Measurements from ENCODE around the gene DVL2.

DNA sequence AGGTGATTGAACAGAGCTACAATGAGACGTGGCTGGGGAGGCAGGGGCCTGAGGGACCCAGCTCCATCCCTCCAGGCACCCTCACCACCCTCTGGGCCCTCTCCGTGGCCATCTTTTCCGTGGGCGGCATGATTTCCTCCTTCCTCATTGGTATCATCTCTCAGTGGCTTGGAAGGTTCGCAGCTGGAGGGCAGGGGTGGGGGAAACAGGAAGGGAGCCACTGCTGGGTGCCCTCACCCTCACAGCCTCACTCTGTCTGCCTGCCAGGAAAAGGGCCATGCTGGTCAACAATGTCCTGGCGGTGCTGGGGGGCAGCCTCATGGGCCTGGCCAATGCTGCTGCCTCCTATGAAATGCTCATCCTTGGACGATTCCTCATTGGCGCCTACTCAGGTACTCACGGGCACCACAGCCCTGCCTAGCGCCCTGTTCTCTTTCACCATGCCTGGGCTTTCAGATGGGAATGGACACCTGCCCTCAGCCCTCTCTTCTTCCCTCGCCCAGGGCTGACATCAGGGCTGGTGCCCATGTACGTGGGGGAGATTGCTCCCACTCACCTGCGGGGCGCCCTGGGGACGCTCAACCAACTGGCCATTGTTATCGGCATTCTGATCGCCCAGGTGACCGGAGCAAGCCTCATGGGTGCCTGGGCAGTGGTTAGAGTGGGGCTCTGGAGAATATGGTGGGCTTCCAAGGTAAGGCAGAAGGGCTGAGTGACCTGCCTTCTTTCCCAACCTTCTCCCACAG lies 49.3 kb upstream of the DVL2 start:
- TF ChIP-seq, protein P1, sequence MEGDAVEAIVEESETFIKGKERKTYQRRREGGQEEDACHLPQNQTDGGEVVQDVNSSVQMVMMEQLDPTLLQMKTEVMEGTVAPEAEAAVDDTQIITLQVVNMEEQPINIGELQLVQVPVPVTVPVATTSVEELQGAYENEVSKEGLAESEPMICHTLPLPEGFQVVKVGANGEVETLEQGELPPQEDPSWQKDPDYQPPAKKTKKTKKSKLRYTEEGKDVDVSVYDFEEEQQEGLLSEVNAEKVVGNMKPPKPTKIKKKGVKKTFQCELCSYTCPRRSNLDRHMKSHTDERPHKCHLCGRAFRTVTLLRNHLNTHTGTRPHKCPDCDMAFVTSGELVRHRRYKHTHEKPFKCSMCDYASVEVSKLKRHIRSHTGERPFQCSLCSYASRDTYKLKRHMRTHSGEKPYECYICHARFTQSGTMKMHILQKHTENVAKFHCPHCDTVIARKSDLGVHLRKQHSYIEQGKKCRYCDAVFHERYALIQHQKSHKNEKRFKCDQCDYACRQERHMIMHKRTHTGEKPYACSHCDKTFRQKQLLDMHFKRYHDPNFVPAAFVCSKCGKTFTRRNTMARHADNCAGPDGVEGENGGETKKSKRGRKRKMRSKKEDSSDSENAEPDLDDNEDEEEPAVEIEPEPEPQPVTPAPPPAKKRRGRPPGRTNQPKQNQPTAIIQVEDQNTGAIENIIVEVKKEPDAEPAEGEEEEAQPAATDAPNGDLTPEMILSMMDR (IDR thresholded peaks at IDR 0.05; ENCODE audit: extremely low read depth in 1 of 2, insufficient read depth in 1 of 2, low read depth in 1 of 2, low read length in 2 of 2): no peak
- no peak for TF ChIP-seq POLR2A (IDR thresholded peaks at IDR 0.05; ENCODE audit: low read depth, low read length)
- no peak for TF ChIP-seq POLR2AphosphoS5 (IDR thresholded peaks at IDR 0.05; ENCODE audit: insufficient read depth, low read depth, low read length)
- TF ChIP-seq EZH2 (IDR thresholded peaks at IDR 0.05; ENCODE audit: borderline replicate concordance, low read depth, low read length, severe bottlenecking): no peak
- no peak for TF ChIP-seq MYC (IDR thresholded peaks at IDR 0.05; ENCODE audit: low read depth, low read length)
- TF ChIP-seq GATA2 (IDR thresholded peaks at IDR 0.05; ENCODE audit: insufficient read depth, insufficient read length, low read depth, low read length): no peak
- TF ChIP-seq JUN (IDR thresholded peaks at IDR 0.05; ENCODE audit: borderline replicate concordance, insufficient read depth, insufficient read length, low read depth): no peak

Data from endothelial cell of umbilical vein (primary cell).